H1 (cell line): ENCODE results near the gene HHAT. TPM values are rescaled to one million over a fixed set of nuclear protein-coding genes. Genes with fewer than 3 reads are reported as not detected.
A peak's percentile ranks its signal among the peaks of the same experiment; 100 is the strongest.

ENCODE experiments used
- CTCF ChIA-PET: fragments of 300-600 bp; sonication (Branson Sonifier 250); formaldehyde crosslinking; loops from one replicate; lab custom pipeline; 2021; ENCODE audit not compliant: partially characterized antibody; lab: Charles Lee
- POLR2A ChIA-PET: fragments of 300-600 bp; sonication (Branson Sonifier 250); formaldehyde crosslinking; loops from one replicate; lab custom pipeline; 2021; ENCODE audit warnings: inconsistent platforms; ENCODE audit not compliant: partially characterized antibody; lab: Charles Lee
- DNase-seq, 2 experiments: peaks; one replicate each; pipeline versions ENCODE4 v3.0.0 to v3.0.0-alpha.2; 2010 to 2022; ENCODE audit warnings: low spot score in 2 of 2, low read depth in 1 of 2, mixed read lengths in 1 of 2
- FAIRE-seq: peaks from 2 replicates; lab custom pipeline; 2011; peaks lifted over from hg19 to GRCh38; lab: Jason Lieb, UNC
- H2AFZ ChIP-seq: 2 replicates; pipeline ENCODE4 v1.8.1; 2012; ENCODE audit warnings: low read length, inconsistent platforms
- H2AK5ac ChIP-seq: 2 replicates; pipeline ENCODE4 v1.6.1; 2013; ENCODE audit warnings: low read depth, low read length
- H2BK120ac ChIP-seq: replicated peaks from 2 replicates; pipeline ENCODE3; 2013; ENCODE audit warnings: low read depth, low read length, inconsistent platforms
- H2BK12ac ChIP-seq: 2 replicates; pipeline ENCODE4 v1.6.1; 2013; ENCODE audit warnings: low read depth, low read length
- H2BK15ac ChIP-seq: 2 replicates; pipeline ENCODE4 v1.6.1; 2013; ENCODE audit warnings: low read length
- H2BK20ac ChIP-seq: 2 replicates; pipeline ENCODE4 v1.6.1; 2013; ENCODE audit warnings: low read length
- H2BK5ac ChIP-seq: 2 replicates; pipeline ENCODE4 v1.6.1; 2013; ENCODE audit warnings: low read depth, low read length
- H3K14ac ChIP-seq: 2 replicates; pipeline ENCODE4 v1.6.1; 2013; ENCODE audit warnings: inconsistent platforms; ENCODE audit not compliant: insufficient read length
- H3K18ac ChIP-seq: 2 replicates; pipeline ENCODE4 v1.6.1; 2013; ENCODE audit warnings: low read length; ENCODE audit errors: extremely low read depth
- H3K23ac ChIP-seq: 2 replicates; pipeline ENCODE4 v1.6.1; 2013; ENCODE audit warnings: inconsistent platforms; ENCODE audit not compliant: insufficient read length
- H3K23me2 ChIP-seq: 2 replicates; pipeline ENCODE4 v1.6.1; 2013; ENCODE audit warnings: low read depth, low read length
- H3K27ac ChIP-seq: 2 replicates; pipeline ENCODE4 v1.6.1; 2011; ENCODE audit warnings: low read depth, low read length, inconsistent platforms
- H3K27me3 ChIP-seq, 4 experiments: replicated peaks in 1 of 4; 1 replicate in 1 of 4; 2 replicates in 3 of 4; pipeline versions ENCODE4 v1.6.1 to v1.8.1; 2011 to 2013; ENCODE audit warnings: low read length in 3 of 4, mild to moderate bottlenecking in 3 of 4, inconsistent platforms in 2 of 4, mixed read lengths in 2 of 4, moderate library complexity in 1 of 4; ENCODE audit not compliant: control insufficient read depth in 3 of 4, insufficient read depth in 3 of 4; ENCODE audit errors: extremely low read depth in 1 of 4
- H3K36me3 ChIP-seq, 4 experiments: 2 replicates each; pipeline versions ENCODE4 v1.6.1 to v1.8.1; 2011 to 2013; ENCODE audit warnings: mild to moderate bottlenecking in 4 of 4, low read length in 3 of 4, moderate library complexity in 2 of 4, control low read depth in 1 of 4, inconsistent platforms in 1 of 4; ENCODE audit not compliant: insufficient read depth in 4 of 4, control insufficient read depth in 2 of 4
- H3K4ac ChIP-seq: replicated peaks from 2 replicates; pipeline ENCODE3; 2013; ENCODE audit warnings: low read length, low read depth, mixed read lengths, inconsistent platforms; ENCODE audit not compliant: insufficient read length
- H3K4me1 ChIP-seq, 4 experiments: replicated peaks in 1 of 4; 1 replicate in 1 of 4; 2 replicates in 3 of 4; pipeline versions ENCODE4 v1.6.1 to v1.8.1; 2011 to 2013; ENCODE audit warnings: low read length in 3 of 4, inconsistent platforms in 2 of 4, mixed read lengths in 1 of 4; ENCODE audit not compliant: insufficient read depth in 4 of 4, control insufficient read depth in 3 of 4
- H3K4me2 ChIP-seq, 2 experiments: 2 replicates each; pipeline versions ENCODE4 v1.6.1 to v1.8.1; 2011 to 2013; ENCODE audit warnings: low read depth in 2 of 2, low read length in 2 of 2, control low read depth in 1 of 2, inconsistent platforms in 1 of 2, mild to moderate bottlenecking in 1 of 2; ENCODE audit not compliant: insufficient read depth in 1 of 2
- H3K4me3 ChIP-seq, 4 experiments: fragments of 200-600, 300-600 bp in 1 of 4; sonication (generic), shearing (Covaris generic), sonication (Bioruptor Twin) in 1 of 4; 2 replicates each; pipeline versions ENCODE4 v1.5.1 to v1.8.1; 2011 to 2016; ENCODE audit warnings: low read length in 4 of 4, low read depth in 3 of 4, control low read depth in 2 of 4, inconsistent platforms in 2 of 4, mild to moderate bottlenecking in 2 of 4, mixed read lengths in 1 of 4, moderate library complexity in 1 of 4; ENCODE audit not compliant: insufficient read depth in 2 of 4; ENCODE audit errors: extremely low read depth in 1 of 4
- H3K56ac ChIP-seq: replicated peaks from 2 replicates; pipeline ENCODE3; 2013; ENCODE audit warnings: low read depth, mild to moderate bottlenecking, mixed read lengths, low read length, inconsistent platforms; ENCODE audit not compliant: insufficient read length
- H3K79me1 ChIP-seq: 2 replicates; pipeline ENCODE4 v1.6.1; 2013; ENCODE audit warnings: low read depth, low read length, control low read depth
- H3K79me2 ChIP-seq, 2 experiments: 2 replicates each; pipeline versions ENCODE4 v1.6.1 to v1.8.1; 2012 to 2013; ENCODE audit warnings: low read length in 2 of 2, mild to moderate bottlenecking in 2 of 2, inconsistent platforms in 1 of 2; ENCODE audit not compliant: insufficient read depth in 2 of 2, control insufficient read depth in 1 of 2
- H3K9ac ChIP-seq, 4 experiments: replicated peaks in 1 of 4; 1 replicate in 1 of 4; 2 replicates in 3 of 4; pipeline versions ENCODE4 v1.6.1 to v1.8.1; 2011 to 2013; ENCODE audit warnings: low read depth in 3 of 4, low read length in 3 of 4, control low read depth in 2 of 4, mild to moderate bottlenecking in 2 of 4, moderate library complexity in 2 of 4, inconsistent platforms in 1 of 4; ENCODE audit errors: extremely low read depth in 1 of 4
- H3K9me3 ChIP-seq, 2 experiments: 2 replicates each; pipeline versions ENCODE4 v1.6.1 to v1.8.1; 2012 to 2013; ENCODE audit warnings: mild to moderate bottlenecking in 2 of 2, moderate library complexity in 2 of 2, control low read depth in 1 of 2, inconsistent platforms in 1 of 2, low read depth in 1 of 2, low read length in 1 of 2, mixed read lengths in 1 of 2; ENCODE audit not compliant: insufficient read depth in 2 of 2
- H4K20me1 ChIP-seq, 2 experiments: replicated peaks in 1 of 2; 2 replicates each; pipeline versions ENCODE3 to v1.8.1; 2011 to 2013; ENCODE audit warnings: inconsistent platforms in 2 of 2, low read length in 2 of 2, mild to moderate bottlenecking in 1 of 2; ENCODE audit not compliant: insufficient read depth in 2 of 2, control insufficient read depth in 1 of 2
- H4K5ac ChIP-seq: 2 replicates; pipeline ENCODE4 v1.6.1; 2013; ENCODE audit warnings: low read length, low read depth, mixed read lengths, inconsistent platforms; ENCODE audit not compliant: insufficient read length
- H4K8ac ChIP-seq: 2 replicates; pipeline ENCODE4 v1.8.0; 2013; ENCODE audit warnings: mild to moderate bottlenecking, moderate library complexity, low read length, inconsistent platforms; ENCODE audit not compliant: insufficient read depth; ENCODE audit errors: extremely low read depth
- H4K91ac ChIP-seq: replicated peaks from 2 replicates; pipeline ENCODE3; 2013; ENCODE audit warnings: low read length, mixed read lengths, inconsistent platforms; ENCODE audit not compliant: insufficient read length
- RAD21 ChIP-seq, 2 experiments: IDR thresholded peaks in 1 of 2; conservative IDR thresholded peaks in 1 of 2; 2 replicates each; pipeline ENCODE4 v1.6.1; 2011; ENCODE audit warnings: low read depth in 2 of 2, low read length in 2 of 2, improper control_type of control experiment in 1 of 2, inconsistent platforms in 1 of 2, mild to moderate bottlenecking in 1 of 2, moderate library complexity in 1 of 2
- RFX5 ChIP-seq: IDR thresholded peaks from 2 replicates; pipeline ENCODE4 v1.6.1; 2011; ENCODE audit warnings: low read depth, low read length, improper control_type of control experiment, borderline replicate concordance
- SRF ChIP-seq: IDR thresholded peaks from 2 replicates; pipeline ENCODE4 v1.6.1; 2011; ENCODE audit warnings: mild to moderate bottlenecking, low read depth, low read length, moderate library complexity
- WGBS, 2 experiments: shearing (Covaris generic) in 1 of 2; methylation state at CpG; one replicate each; pipeline versions ENCODE4 v1.1.6 to v1.1.7; 2013 to 2015; ENCODE audit warnings: low lambda C conversion rate in 2 of 2, mixed read lengths in 2 of 2, inconsistent platforms in 1 of 2, low coverage in 1 of 2, missing lambda C conversion rate in 1 of 2; ENCODE audit not compliant: insufficient replicate concordance in 2 of 2, insufficient coverage in 1 of 2, insufficient read length in 1 of 2; ENCODE audit errors: extremely low coverage in 1 of 2, missing lambda C conversion rate in 1 of 2; 5-methylcytosine and 5-hydroxymethylcytosine counted together
- polyA plus RNA-seq, 7 experiments: library from polyadenylated mRNA; depleted of rRNA in 3 of 7; stranded (reverse) in 5 of 7; unstranded in 2 of 7; fragments of >200 nt in 5 of 7; fragments of 200-250 nt in 2 of 7; gene quantifications; 1 replicate in 5 of 7; 2 replicates in 1 of 7; 4 replicates in 1 of 7; pipeline versions ENCODE4 v1.2.1 to v1.2.3, GENCODE V29; 2011 to 2013; ENCODE audit warnings: missing spikeins in 2 of 7, mixed read lengths in 2 of 7
- total RNA-seq: library from RNA; stranded (reverse); fragmentation: NEBNext Ultra II Directional; extraction: Animal tissue kit (Norgen Biotek cat#: 25700); gene quantifications from 2 replicates; pipeline ENCODE4 v1.2.1, GENCODE V29; 2021

HHAT gene
- total and polyA plus RNA-seq, 2 of the 8 experiments (the other 6 are each of a cell fraction or from before 2014, with no cell fraction given), result 0.15 to 0.51 TPM

DNA sequence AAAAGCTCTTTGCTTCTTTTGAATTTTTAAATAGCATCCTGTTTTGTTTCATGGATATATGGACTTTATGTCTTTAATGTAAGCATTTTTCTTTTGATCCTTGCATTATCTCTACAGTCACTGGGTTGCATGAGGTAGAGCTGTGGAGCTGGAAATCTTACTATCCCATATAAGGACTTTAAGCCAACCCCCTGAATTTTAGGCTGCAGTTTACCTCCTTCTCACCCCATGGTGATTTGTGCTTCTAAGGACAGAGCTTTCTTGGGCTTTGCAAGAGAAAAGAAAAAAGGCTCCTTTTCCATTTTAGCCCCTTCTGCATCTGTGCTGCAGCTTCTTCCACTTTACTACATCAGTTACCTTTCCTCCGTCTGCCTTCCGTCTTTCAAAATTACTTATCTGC is 373.8 kb downstream of the HHAT start:
- Histone ChIP-seq H4K5ac (no peak overlapping the region), H3K56ac (no peak overlapping the region), H3K4me1 (no peaks in the 10 kb centered on the region), H3K36me3 (no peaks in the 10 kb centered on the region), H2BK5ac (no peak overlapping the region), H3K27me3 (no peaks in the 10 kb centered on the region), H2BK120ac (no peak overlapping the region), H3K79me1 (no peaks in the 10 kb centered on the region), H2AK5ac (no peak overlapping the region), H3K9ac (no peak overlapping the region), H3K4me3 (no peak overlapping the region), H3K23me2 (no peaks in the 10 kb centered on the region), H4K91ac (no peak overlapping the region), H4K20me1 (no peaks in the 10 kb centered on the region), H3K79me2 (no peaks in the 10 kb centered on the region), H2BK15ac (no peak overlapping the region), H3K4ac (no peak overlapping the region), H2BK12ac (no peak overlapping the region), H3K14ac (no peak overlapping the region), H2BK20ac (no peak overlapping the region), H3K4me2 (no peak overlapping the region), H3K9me3 (no peaks in the 10 kb centered on the region), H3K27ac (no peak overlapping the region), H3K23ac (no peak overlapping the region), H4K8ac (no peak overlapping the region), H2AFZ (no peak overlapping the region), H3K18ac (no peak overlapping the region)
- DNase-seq (no peak), FAIRE-seq (no peak)
- POLR2A ChIA-PET, result no interaction called here
- CTCF ChIA-PET, result interaction anchor here (0.6 to 0.9 kb wide), 2 partner anchors 9 to 23 kb away, joined by 3 to 4 read pairs; no protein-coding TSS in a partner anchor
- TF ChIP-seq RFX5 (no peak), RAD21 (IDR thresholded peaks at IDR 0.05 in 1 of 2, conservative IDR thresholded peaks at IDR 0.05 in 1 of 2; ENCODE audit: low read depth in 2 of 2, low read length in 2 of 2) (no peak), SRF (peak; percentile 81)
- WGBS, 2 experiments, result 79% methylated on average over 2 of the region's 2 CpGs; no CpG with 5 or more reads in 1 of the 2 experiments
